Measurements from ENCODE around the gene GATB. TPM values are rescaled to one million over a fixed set of nuclear protein-coding genes. Genes with fewer than 3 reads are reported as not detected.

GATB gene
- total and polyA plus RNA-seq, 10 of the 15 experiments (the other 5 are each of a cell fraction or from before 2014, with no cell fraction given) = 20.5 to 37.3 (median 30.5) TPM

DNA sequence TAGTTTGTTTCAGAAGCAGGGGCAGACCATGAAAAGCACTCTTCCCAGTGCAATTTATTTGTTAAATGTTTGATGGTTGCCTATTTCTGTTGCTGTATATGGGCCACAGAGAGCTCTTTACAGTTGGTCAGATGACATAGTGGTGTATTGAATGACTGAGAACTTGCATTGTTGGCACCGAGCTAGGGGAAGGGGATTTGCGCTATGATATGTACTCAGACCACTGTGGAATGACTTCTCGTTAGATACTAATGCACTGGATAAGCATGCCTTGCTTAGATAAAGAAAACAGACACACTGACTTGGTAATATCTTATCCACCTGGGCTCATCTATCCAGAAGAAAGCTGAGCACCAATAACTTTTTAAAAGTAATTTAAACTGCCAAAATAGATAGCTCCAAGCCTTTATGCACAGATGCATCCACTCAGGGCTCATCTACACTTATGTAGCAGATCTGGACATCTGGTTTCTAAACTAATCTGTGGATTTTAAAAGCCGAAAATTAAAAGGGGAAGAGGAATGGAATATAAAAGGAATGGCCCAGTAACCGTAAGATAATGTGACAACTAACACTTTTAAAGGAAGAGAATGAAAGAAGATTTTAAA is 132.7 kb downstream of the GATB start:
- FAIRE-seq = no peak
- ChIA-PET CTCF (interaction anchor here (0.6 to 1.4 kb wide), 2 partner anchors 24 to 511 kb away, joined by 3 read pairs; no protein-coding TSS in a partner anchor), RAD21 (ENCODE audit: unreplicated experiment) (no interaction called here)

GRCh38 chr4:151627491-151627890 is 133.3 kb downstream of the GATB start:
- ChIA-PET CTCF (interaction anchor here (1.2 to 1.4 kb wide), 2 partner anchors 16 to 510 kb away, joined by 3 read pairs; no protein-coding TSS in a partner anchor), RAD21 (ENCODE audit: unreplicated experiment) (no interaction called here), POLR2A (no interaction called here), SMC1A (ENCODE audit: uncharacterized antibody, unreplicated experiment) (interaction anchor here (0.9 to 2.7 kb wide), 4 partner anchors 9 to 136 kb away, joined by 3 to 10 read pairs (median 4); no protein-coding TSS in a partner anchor)
- in situ Hi-C loops (cut with MboI) = no loop called here
- no peaks in the 10 kb centered on the region; a peak in 3 of 4 replicates for H3K27me3 ChIP-seq (replicated peaks in 1 of 2; ENCODE audit: control insufficient read depth in 2 of 2, insufficient read depth in 2 of 2, low read length in 1 of 2)
- ATAC-seq = no peak
- H3K36me3 ChIP-seq (ENCODE audit: control insufficient read depth in 2 of 2, insufficient read depth in 2 of 2, low read length in 1 of 2) = no peaks in the 10 kb centered on the region
- no peak overlapping the region for H3K9ac ChIP-seq (ENCODE audit: control insufficient read depth, insufficient read depth, low read length)
- no peak for TF ChIP-seq NR2F1 (conservative IDR thresholded peaks at IDR 0.05)
- TF ChIP-seq NR2C1 (IDR thresholded peaks at IDR 0.05) = no peak
- no peak for TF ChIP-seq DPF2 (IDR thresholded peaks at IDR 0.05)
- TF ChIP-seq ZNF207 (IDR thresholded peaks at IDR 0.05; ENCODE audit: borderline replicate concordance) = no peak
- TF ChIP-seq SUZ12 (IDR thresholded peaks at IDR 0.05; ENCODE audit: unreplicated experiment) = no peak
- no peak for TF ChIP-seq NBN (IDR thresholded peaks at IDR 0.05)
- no peak for TF ChIP-seq ZSCAN29 (IDR thresholded peaks at IDR 0.05)
- no peak for DNase-seq (ENCODE audit: low read depth, low spot score)
- 5% methylated on average over 1 of the region's 1 CpG for WGBS (ENCODE audit: insufficient coverage, insufficient replicate concordance, low lambda C conversion rate, missing lambda C conversion rate)
- H3K4me2 ChIP-seq (ENCODE audit: control insufficient read depth, insufficient read depth) = no peak overlapping the region
- no peaks in the 10 kb centered on the region for H4K20me1 ChIP-seq (ENCODE audit: control insufficient read depth, insufficient read depth)
- H3K9me3 ChIP-seq (replicated peaks; ENCODE audit: control insufficient read depth, insufficient read depth, low read length) = no peaks in the 10 kb centered on the region
- H3K79me2 ChIP-seq (ENCODE audit: control insufficient read depth, insufficient read depth, low read length) = no peaks in the 10 kb centered on the region
- H3K4me1 ChIP-seq (ENCODE audit: control insufficient read depth, insufficient read depth, low read length) = no peaks in the 10 kb centered on the region
- no peak overlapping the region for H2AFZ ChIP-seq (ENCODE audit: control insufficient read depth, low read depth, low read length)
- no TSS peak for BruUV-seq (replicated peaks)
- intact Hi-C loops (cut with micrococcal nuclease; ENCODE audit: unreplicated experiment) = no loop called here
- H3K27ac ChIP-seq (ENCODE audit: control insufficient read depth, insufficient read depth) = no peak overlapping the region
- H3K4me3 ChIP-seq = no peak overlapping the region
- no peak for FAIRE-seq

More for the DNA sequence above, 132.7 kb downstream of the GATB start:
- TF ChIP-seq MEF2A (IDR thresholded peaks at IDR 0.05; ENCODE audit: insufficient read depth, low read depth, low read length) (no peak), MLLT1 (IDR thresholded peaks at IDR 0.05) (no peak)
- Histone ChIP-seq H3K9me3 (replicated peaks; ENCODE audit: control insufficient read depth, insufficient read depth, low read length) (no peaks in the 10 kb centered on the region), H3K27me3 (replicated peaks in 1 of 2; ENCODE audit: control insufficient read depth in 2 of 2, insufficient read depth in 2 of 2, low read length in 1 of 2) (no peaks in the 10 kb centered on the region; a peak in 3 of 4 replicates), H4K20me1 (ENCODE audit: control insufficient read depth, insufficient read depth) (no peaks in the 10 kb centered on the region), H3K79me2 (ENCODE audit: control insufficient read depth, insufficient read depth, low read length) (no peaks in the 10 kb centered on the region), H2AFZ (ENCODE audit: control insufficient read depth, low read depth, low read length) (no peak overlapping the region), H3K4me3 (no peak overlapping the region), H3K9ac (ENCODE audit: control insufficient read depth, insufficient read depth, low read length) (no peak overlapping the region), H3K27ac (ENCODE audit: control insufficient read depth, insufficient read depth) (no peak overlapping the region), H3K4me1 (ENCODE audit: control insufficient read depth, insufficient read depth, low read length) (no peaks in the 10 kb centered on the region), H3K36me3 (ENCODE audit: control insufficient read depth in 2 of 2, insufficient read depth in 2 of 2, low read length in 1 of 2) (no peaks in the 10 kb centered on the region), H3K4me2 (ENCODE audit: control insufficient read depth, insufficient read depth) (no peak overlapping the region)
- in situ Hi-C loops (cut with MboI) = no loop called here
- 61% methylated on average over 5 of the region's 5 CpGs for WGBS (ENCODE audit: insufficient coverage, insufficient replicate concordance, low lambda C conversion rate, missing lambda C conversion rate)
- POLR2A ChIA-PET = no interaction called here
- SMC1A ChIA-PET (ENCODE audit: uncharacterized antibody, unreplicated experiment) = interaction anchor here (1.0 to 2.0 kb wide), 3 partner anchors 9 to 135 kb away, joined by 3 to 8 read pairs (median 5); no protein-coding TSS in a partner anchor
- ATAC-seq (no peak), DNase-seq (ENCODE audit: low read depth, low spot score) (no peak)
- intact Hi-C loops (cut with micrococcal nuclease; ENCODE audit: unreplicated experiment) = no loop called here
- BruUV-seq (replicated peaks) = no TSS peak

Measured in GM12878 (cell line).